HG03442 (cell line): Measurements from ENCODE around the gene CA9.

Experiments
- ATAC-seq: cut with Tn5 transposase; IDR thresholded peaks from one replicate; pipeline ENCODE4 v1.9.1; 2021; ENCODE audit warnings: mild to moderate bottlenecking, moderate library complexity; ENCODE audit not compliant: unreplicated experiment

The CA9 gene

GRCh38 chr9:35714123-35714522 is 40.4 kb downstream of the CA9 start:
- ATAC-seq, result no peak

GRCh38 chr9:35714579-35715252 is 41.0 kb downstream of the CA9 start:
- no peak for ATAC-seq

GRCh38 chr9:35716230-35716629 is 42.5 kb downstream of the CA9 start:
- no peak for ATAC-seq

- no peak for ATAC-seq
These were observed 43.6 kb downstream of the CA9 start for GRCh38 chr9:35717132-35717870.

- no peak for ATAC-seq
These were observed 45.2 kb downstream of the CA9 start for GRCh38 chr9:35718721-35719511.

GRCh38 chr9:35719546-35719945 is 45.8 kb downstream of the CA9 start:
- no peak for ATAC-seq

- no peak for ATAC-seq
These were observed 49.7 kb downstream of the CA9 start for GRCh38 chr9:35723426-35723825.

GRCh38 chr9:35723908-35724307 is 50.2 kb downstream of the CA9 start:
- no peak for ATAC-seq

GRCh38 chr9:35725362-35725761 is 51.6 kb downstream of the CA9 start:
- no peak for ATAC-seq

- no peak for ATAC-seq
These were observed 53.2 kb downstream of the CA9 start for GRCh38 chr9:35726931-35727330.

GRCh38 chr9:35727676-35728040 is 53.9 kb downstream of the CA9 start:
- ATAC-seq, result no peak

GRCh38 chr9:35728041-35728971 is 54.6 kb downstream of the CA9 start:
- no peak for ATAC-seq

- no peak for ATAC-seq
These were observed 55.4 kb downstream of the CA9 start for GRCh38 chr9:35729101-35729500.

- ATAC-seq, result no peak
These were observed 56.2 kb downstream of the CA9 start for GRCh38 chr9:35729700-35730485.

- no peak for ATAC-seq
These were observed 56.7 kb downstream of the CA9 start for GRCh38 chr9:35730486-35730854.
